Measurements from ENCODE around the gene YWHAG. TPM values are rescaled to one million over a fixed set of nuclear protein-coding genes. Genes with fewer than 3 reads are reported as not detected.

YWHAG gene
- total and polyA plus RNA-seq, 9 of the 15 experiments (the other 6 are each of a cell fraction or from before 2014, with no cell fraction given) = 30.4 to 246 (median 94.5) TPM

DNA sequence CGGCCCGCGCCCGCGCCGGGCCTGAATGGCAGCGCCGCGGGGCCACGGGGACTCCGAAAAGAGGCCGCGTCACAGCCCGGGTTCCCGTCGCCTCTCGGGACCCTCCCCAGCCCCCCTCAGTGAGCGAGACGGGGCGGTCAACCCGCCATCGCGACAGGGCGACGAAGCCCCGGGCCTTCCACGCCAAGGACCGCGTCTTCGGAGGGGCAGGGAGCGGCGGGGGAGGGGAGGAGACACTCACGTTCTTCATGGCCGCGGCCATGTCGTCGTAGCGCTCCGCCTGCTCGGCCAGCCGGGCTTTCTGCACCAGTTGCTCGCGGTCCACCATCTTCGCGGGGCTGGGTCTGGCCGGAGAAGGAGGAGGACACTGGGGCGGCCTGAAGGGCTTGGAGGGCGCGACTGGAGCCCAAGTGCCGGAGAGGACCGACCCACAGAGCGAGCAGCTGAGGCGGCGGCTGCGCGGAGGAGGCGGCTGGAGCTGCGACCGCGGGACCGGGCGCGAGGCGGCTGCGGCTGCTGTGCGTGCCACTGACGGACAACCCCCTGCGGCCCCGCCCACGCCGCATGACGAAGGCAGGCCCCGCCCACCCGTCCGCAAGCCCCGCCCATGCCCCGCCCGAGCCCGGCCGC lies at the start of gene YWHAG (continued):
- TF ChIP-seq, protein P1, sequence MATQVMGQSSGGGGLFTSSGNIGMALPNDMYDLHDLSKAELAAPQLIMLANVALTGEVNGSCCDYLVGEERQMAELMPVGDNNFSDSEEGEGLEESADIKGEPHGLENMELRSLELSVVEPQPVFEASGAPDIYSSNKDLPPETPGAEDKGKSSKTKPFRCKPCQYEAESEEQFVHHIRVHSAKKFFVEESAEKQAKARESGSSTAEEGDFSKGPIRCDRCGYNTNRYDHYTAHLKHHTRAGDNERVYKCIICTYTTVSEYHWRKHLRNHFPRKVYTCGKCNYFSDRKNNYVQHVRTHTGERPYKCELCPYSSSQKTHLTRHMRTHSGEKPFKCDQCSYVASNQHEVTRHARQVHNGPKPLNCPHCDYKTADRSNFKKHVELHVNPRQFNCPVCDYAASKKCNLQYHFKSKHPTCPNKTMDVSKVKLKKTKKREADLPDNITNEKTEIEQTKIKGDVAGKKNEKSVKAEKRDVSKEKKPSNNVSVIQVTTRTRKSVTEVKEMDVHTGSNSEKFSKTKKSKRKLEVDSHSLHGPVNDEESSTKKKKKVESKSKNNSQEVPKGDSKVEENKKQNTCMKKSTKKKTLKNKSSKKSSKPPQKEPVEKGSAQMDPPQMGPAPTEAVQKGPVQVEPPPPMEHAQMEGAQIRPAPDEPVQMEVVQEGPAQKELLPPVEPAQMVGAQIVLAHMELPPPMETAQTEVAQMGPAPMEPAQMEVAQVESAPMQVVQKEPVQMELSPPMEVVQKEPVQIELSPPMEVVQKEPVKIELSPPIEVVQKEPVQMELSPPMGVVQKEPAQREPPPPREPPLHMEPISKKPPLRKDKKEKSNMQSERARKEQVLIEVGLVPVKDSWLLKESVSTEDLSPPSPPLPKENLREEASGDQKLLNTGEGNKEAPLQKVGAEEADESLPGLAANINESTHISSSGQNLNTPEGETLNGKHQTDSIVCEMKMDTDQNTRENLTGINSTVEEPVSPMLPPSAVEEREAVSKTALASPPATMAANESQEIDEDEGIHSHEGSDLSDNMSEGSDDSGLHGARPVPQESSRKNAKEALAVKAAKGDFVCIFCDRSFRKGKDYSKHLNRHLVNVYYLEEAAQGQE (IDR thresholded peaks at IDR 0.05; ENCODE audit: borderline replicate concordance) = no peak; the same call in 1 of the 2 replicates
- TF ChIP-seq, protein P1 (CRISPR knock-in tag; IDR thresholded peaks at IDR 0.05; ENCODE audit: low read depth) = peak; percentile 79; the same call in 1 of the 2 replicates
- TF ChIP-seq YBX1 (IDR thresholded peaks at IDR 0.05) = no peak
- TF ChIP-seq TAF1 (IDR thresholded peaks at IDR 0.05; ENCODE audit: control insufficient read depth, extremely low read depth, insufficient read depth, low read length, severe bottlenecking) = peak; percentile 90
- TF ChIP-seq GTF2A2 (tag; IDR thresholded peaks at IDR 0.05) = no peak
- TF ChIP-seq TBP (optimal IDR thresholded peaks at IDR 0.05; ENCODE audit: low read depth, low read length) = peak; percentile 97
- no peak for TF ChIP-seq ZNF644 (tag; IDR thresholded peaks at IDR 0.05; ENCODE audit: low read depth)
- TF ChIP-seq, protein P2, sequence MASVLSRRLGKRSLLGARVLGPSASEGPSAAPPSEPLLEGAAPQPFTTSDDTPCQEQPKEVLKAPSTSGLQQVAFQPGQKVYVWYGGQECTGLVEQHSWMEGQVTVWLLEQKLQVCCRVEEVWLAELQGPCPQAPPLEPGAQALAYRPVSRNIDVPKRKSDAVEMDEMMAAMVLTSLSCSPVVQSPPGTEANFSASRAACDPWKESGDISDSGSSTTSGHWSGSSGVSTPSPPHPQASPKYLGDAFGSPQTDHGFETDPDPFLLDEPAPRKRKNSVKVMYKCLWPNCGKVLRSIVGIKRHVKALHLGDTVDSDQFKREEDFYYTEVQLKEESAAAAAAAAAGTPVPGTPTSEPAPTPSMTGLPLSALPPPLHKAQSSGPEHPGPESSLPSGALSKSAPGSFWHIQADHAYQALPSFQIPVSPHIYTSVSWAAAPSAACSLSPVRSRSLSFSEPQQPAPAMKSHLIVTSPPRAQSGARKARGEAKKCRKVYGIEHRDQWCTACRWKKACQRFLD (CRISPR knock-in tag; IDR thresholded peaks at IDR 0.05) = peak; percentile 74
- TF ChIP-seq ZFX (CRISPR knock-in tag; IDR thresholded peaks at IDR 0.05) = peak; percentile 75
- TF ChIP-seq NR2C2 (CRISPR knock-in tag; IDR thresholded peaks at IDR 0.05) = no peak; the same call in 1 of the 2 replicates
- no peak for TF ChIP-seq NR2C2 (tag; IDR thresholded peaks at IDR 0.05)
- peak; percentile 64 for TF ChIP-seq ARHGAP35 (IDR thresholded peaks at IDR 0.05; ENCODE audit: partially characterized antibody)
- peak; percentile 39 for TF ChIP-seq NELFE (IDR thresholded peaks at IDR 0.05; ENCODE audit: insufficient read depth, insufficient read length)
- peak; percentile 84; the same call in 1 of the 2 replicates for TF ChIP-seq ZNF232 (CRISPR knock-in tag; IDR thresholded peaks at IDR 0.05)
- peak; percentile 90; the same call in 1 of the 2 replicates for TF ChIP-seq EP400 (IDR thresholded peaks at IDR 0.05)
- no peak for TF ChIP-seq FOXK2 (conservative IDR thresholded peaks at IDR 0.05 in 1 of 2, IDR thresholded peaks at IDR 0.05 in 1 of 2; ENCODE audit: low read depth in 2 of 2)
- 0 out of 2 replicates have a peak, but pooled peaks have one; percentile 23 for TF ChIP-seq MXI1 (IDR thresholded peaks at IDR 0.05; ENCODE audit: low read depth, low read length)
- TF ChIP-seq TEAD1 (CRISPR knock-in tag; IDR thresholded peaks at IDR 0.05) = peak in 1 of 2 experiments; percentile 59; a peak in 1 of 4 replicates
- TF ChIP-seq DACH1 (IDR thresholded peaks at IDR 0.05; ENCODE audit: partially characterized antibody) = no peak
- peak; percentile 96 for TF ChIP-seq ZFP36 (IDR thresholded peaks at IDR 0.05; ENCODE audit: low read depth, low read length, partially characterized antibody)
